ENCODE results near the gene DNAJB6. TPM values are rescaled to one million over a fixed set of nuclear protein-coding genes. Genes with fewer than 3 reads are reported as not detected.

The DNAJB6 gene
- total RNA-seq, 1 experiment from 2014 or later, result 124 TPM

- H3K27me3 Mint-ChIP-seq (ENCODE audit: insufficient read depth, unreplicated experiment), result no peaks in the 10 kb centered on the region
- H3K27ac Mint-ChIP-seq (ENCODE audit: low read depth, unreplicated experiment), result no peak overlapping the region
- TF ChIP-seq CTCF (IDR thresholded peaks at IDR 0.05; ENCODE audit: unreplicated experiment), result no peak
- H3K9me3 Mint-ChIP-seq (ENCODE audit: unreplicated experiment), result no peaks in the 10 kb centered on the region
- no peak overlapping the region for H3K4me3 Mint-ChIP-seq (ENCODE audit: unreplicated experiment)
- BruUV-seq (replicated peaks), result no TSS peak
- ChIA-PET CTCF (interaction anchor here (0.7 kb wide), 1 partner anchor 42 kb away, joined by 3 read pairs; no protein-coding TSS in a partner anchor), POLR2A (no interaction called here)
- no peaks in the 10 kb centered on the region for H3K36me3 Mint-ChIP-seq (ENCODE audit: insufficient read depth, unreplicated experiment)
- H3K4me1 Mint-ChIP-seq (ENCODE audit: insufficient read depth, unreplicated experiment), result peaks cover 28% of the 10 kb centered on the region
- intact Hi-C loops (cut with micrococcal nuclease), result no loop called here
- no peak for DNase-seq (ENCODE audit: unreplicated experiment)
Measured at GRCh38 chr7:157297185-157297584, 39.6 kb upstream of the DNAJB6 start.

DNA sequence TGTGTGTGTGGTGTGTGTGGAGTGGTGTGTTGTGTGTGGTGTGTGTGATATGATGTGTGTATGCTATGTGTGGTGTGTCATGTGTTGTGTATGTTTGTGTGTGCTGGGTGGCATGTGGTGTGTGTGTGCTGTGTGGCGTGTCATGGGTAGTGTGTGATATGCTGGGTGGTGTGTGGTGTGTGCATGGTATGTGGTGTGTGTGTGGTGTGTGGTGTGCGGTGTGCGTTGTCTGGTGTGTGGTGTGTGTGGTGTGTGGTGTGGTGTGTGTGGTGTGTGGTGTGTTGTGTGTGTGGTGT, 37.5 kb upstream of the DNAJB6 start:
- Mint-ChIP-seq H3K27ac (ENCODE audit: low read depth, unreplicated experiment) (peak overlapping the region; percentile 78), H3K27me3 (ENCODE audit: insufficient read depth, unreplicated experiment) (no peaks in the 10 kb centered on the region), H3K4me3 (ENCODE audit: unreplicated experiment) (peak overlapping the region; percentile 68), H3K4me1 (ENCODE audit: insufficient read depth, unreplicated experiment) (peaks cover 26% of the 10 kb centered on the region), H3K9me3 (ENCODE audit: unreplicated experiment) (no peaks in the 10 kb centered on the region), H3K36me3 (ENCODE audit: insufficient read depth, unreplicated experiment) (no peaks in the 10 kb centered on the region)
- TF ChIP-seq CTCF (IDR thresholded peaks at IDR 0.05; ENCODE audit: unreplicated experiment), result no peak
- no peak for DNase-seq (ENCODE audit: unreplicated experiment)
- BruUV-seq (replicated peaks), result no TSS peak
- ChIA-PET POLR2A (interaction anchor here (0.6 to 2.5 kb wide), 4 partner anchors 15 to 40 kb away, joined by 3 to 15 read pairs (median 4); no protein-coding TSS in a partner anchor), CTCF (interaction anchor here (1.0 to 2.3 kb wide), 3 partner anchors 12 to 40 kb away, joined by 3 to 15 read pairs (median 3); no protein-coding TSS in a partner anchor)
- intact Hi-C loops (cut with micrococcal nuclease), result no loop called here

GRCh38 chr7:157299613-157300368, 37.0 kb upstream of the DNAJB6 start:
- Mint-ChIP-seq H3K4me1 (ENCODE audit: insufficient read depth, unreplicated experiment) (peaks cover 26% of the 10 kb centered on the region), H3K36me3 (ENCODE audit: insufficient read depth, unreplicated experiment) (no peaks in the 10 kb centered on the region), H3K9me3 (ENCODE audit: unreplicated experiment) (no peaks in the 10 kb centered on the region), H3K4me3 (ENCODE audit: unreplicated experiment) (peak overlapping the region; percentile 68), H3K27ac (ENCODE audit: low read depth, unreplicated experiment) (peak overlapping the region; percentile 78), H3K27me3 (ENCODE audit: insufficient read depth, unreplicated experiment) (no peaks in the 10 kb centered on the region)
- TF ChIP-seq CTCF (IDR thresholded peaks at IDR 0.05; ENCODE audit: unreplicated experiment), result peak; percentile 50
- peak; percentile 94 for DNase-seq (ENCODE audit: unreplicated experiment)
- ChIA-PET POLR2A (interaction anchor here (0.6 to 2.5 kb wide), 7 partner anchors 9 to 39 kb away, joined by 3 to 15 read pairs (median 3); no protein-coding TSS in a partner anchor), CTCF (interaction anchor here (0.7 to 2.3 kb wide), 6 partner anchors 12 to 55 kb away, joined by 3 to 15 read pairs (median 4); no protein-coding TSS in a partner anchor)
- intact Hi-C loops (cut with micrococcal nuclease), result loop anchor here (1.0 kb wide), 1 partner anchor 41 kb away; no protein-coding TSS in a partner anchor
- BruUV-seq (replicated peaks), result no TSS peak

DNA sequence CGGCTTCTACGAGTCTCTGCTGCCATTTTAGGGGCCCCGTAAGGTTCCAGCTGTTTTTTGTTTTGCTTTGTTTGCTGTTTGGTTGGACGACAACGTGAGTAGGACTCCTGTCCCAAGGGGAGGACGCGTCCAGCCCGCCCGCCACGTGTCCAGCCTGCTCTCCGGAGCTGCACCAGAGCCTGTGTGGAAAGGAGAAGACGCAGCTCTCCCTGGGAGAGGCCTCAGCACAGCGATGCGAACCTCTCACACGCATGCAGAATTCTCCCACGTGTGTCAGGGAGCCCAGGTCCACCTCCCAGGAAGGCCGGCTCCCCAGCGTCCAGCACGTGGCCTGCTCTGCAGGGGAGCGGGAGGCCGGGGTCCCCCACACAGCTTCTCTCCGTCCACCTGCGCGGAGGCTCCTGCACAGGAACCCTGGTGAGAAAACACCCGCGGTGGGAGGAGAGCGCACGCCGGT, 36.4 kb upstream of the DNAJB6 start:
- POLR2A ChIA-PET, result interaction anchor here (0.8 to 2.5 kb wide), 6 partner anchors 9 to 38 kb away, joined by 3 to 15 read pairs (median 4); no protein-coding TSS in a partner anchor
- no TSS peak for BruUV-seq (replicated peaks)

More for the DNA sequence above, 36.4 kb upstream of the DNAJB6 start:
- H3K27ac Mint-ChIP-seq (ENCODE audit: low read depth, unreplicated experiment), result peak overlapping the region; percentile 78
- no peak for DNase-seq (ENCODE audit: unreplicated experiment)
- H3K4me1 Mint-ChIP-seq (ENCODE audit: insufficient read depth, unreplicated experiment), result peaks cover 26% of the 10 kb centered on the region
- H3K9me3 Mint-ChIP-seq (ENCODE audit: unreplicated experiment), result no peaks in the 10 kb centered on the region
- intact Hi-C loops (cut with micrococcal nuclease), result loop anchor here (1.0 kb wide), 1 partner anchor 40 kb away; no protein-coding TSS in a partner anchor
- no peak overlapping the region for H3K4me3 Mint-ChIP-seq (ENCODE audit: unreplicated experiment)
- CTCF ChIA-PET, result interaction anchor here (0.7 to 2.3 kb wide), 6 partner anchors 13 to 54 kb away, joined by 3 to 15 read pairs (median 4); no protein-coding TSS in a partner anchor
- no peaks in the 10 kb centered on the region for H3K27me3 Mint-ChIP-seq (ENCODE audit: insufficient read depth, unreplicated experiment)
- no peak for TF ChIP-seq CTCF (IDR thresholded peaks at IDR 0.05; ENCODE audit: unreplicated experiment)
- no peaks in the 10 kb centered on the region for H3K36me3 Mint-ChIP-seq (ENCODE audit: insufficient read depth, unreplicated experiment)

Data from MCF 10A (cell line).